GM12878 (cell line): ENCODE results near the gene PTCD3. TPM values are rescaled to one million over a fixed set of nuclear protein-coding genes. Genes with fewer than 3 reads are reported as not detected.

Experiments
- BMI1 ChIP-seq: fragments of 450-650 bp; IDR thresholded peaks from 2 replicates; pipeline ENCODE4 v1.6.1; 2016; ENCODE audit warnings: mild to moderate bottlenecking, moderate library complexity, borderline replicate concordance
- FOXM1 ChIP-seq: IDR thresholded peaks from 2 replicates; pipeline ENCODE4 v1.6.1; 2012; ENCODE audit warnings: low read depth, mild to moderate bottlenecking, inconsistent platforms, low read length, moderate library complexity
- MTA3 ChIP-seq: IDR thresholded peaks from 2 replicates; pipeline ENCODE4 v1.6.1; 2012; ENCODE audit warnings: low read length, inconsistent platforms, borderline replicate concordance
- SIN3A ChIP-seq: IDR thresholded peaks from 2 replicates; pipeline ENCODE4 v1.6.1; 2012; ENCODE audit warnings: low read depth, low read length, improper control_type of control experiment
- SMC3 ChIP-seq: IDR thresholded peaks from 2 replicates; pipeline ENCODE4 v1.6.1; 2011; ENCODE audit warnings: low read length, improper control_type of control experiment, borderline replicate concordance
- SREBF2 ChIP-seq: IDR thresholded peaks from 2 replicates; pipeline ENCODE4 v1.6.1; 2012; ENCODE audit warnings: mild to moderate bottlenecking, low read length
- TARDBP ChIP-seq: IDR thresholded peaks from 2 replicates; pipeline ENCODE4 v1.6.1; 2016; ENCODE audit warnings: borderline replicate concordance
- ZNF207 ChIP-seq: fragments of 450-650 bp; IDR thresholded peaks from 2 replicates; pipeline ENCODE4 v1.6.1; 2014; ENCODE audit warnings: antibody characterized with exemption, mild to moderate bottlenecking, borderline replicate concordance
- ZSCAN29 ChIP-seq: fragments of 450-650 bp; IDR thresholded peaks from 2 replicates; pipeline ENCODE4 v1.6.1; 2017; ENCODE audit warnings: mild to moderate bottlenecking, moderate library complexity
- polyA plus RNA-seq, 11 experiments: library from polyadenylated mRNA; depleted of rRNA in 4 of 11; unstranded in 6 of 11; stranded (reverse) in 5 of 11; fragments of >200 nt; fragmentation: Nextera tagmentation in 4 of 11; fragmentation: Illumina TruSeq in 1 of 11; extraction: Ambion mirVana in 4 of 11; extraction: Trizol in 1 of 11; gene quantifications; 1 replicate in 1 of 11; 2 replicates in 10 of 11; pipeline versions ENCODE4 v1.2.1 to v1.2.3, GENCODE V29; 2011 to 2016; ENCODE audit warnings: inconsistent platforms in 2 of 11, missing spikeins in 2 of 11, low read depth in 1 of 11
- total RNA-seq, 4 experiments: library from RNA; depleted of rRNA in 3 of 4; stranded (reverse); fragments of >200 nt in 3 of 4; fragmentation: Illumina TruSeq in 1 of 4; extraction: Trizol in 1 of 4; gene quantifications; 2 replicates each; pipeline versions ENCODE4 v1.2.1 to v1.2.3, GENCODE V29; 2013 to 2021
- TF ChIP-seq, protein P1 (sequence below): fragments of 450-650 bp; IDR thresholded peaks from 2 replicates; pipeline ENCODE4 v1.6.1; 2017; ENCODE audit warnings: mild to moderate bottlenecking, low read depth, inconsistent platforms; ENCODE audit not compliant: poor library complexity, severe bottlenecking
- TF ChIP-seq, protein P2 (sequence below): IDR thresholded peaks from 2 replicates; pipeline ENCODE4 v1.6.1; 2012; ENCODE audit warnings: improper control_type of control experiment, low read depth, low read length; ENCODE audit not compliant: insufficient replicate concordance
- TF ChIP-seq, protein P3 (sequence below): fragments of 450-650 bp; IDR thresholded peaks from 2 replicates; pipeline ENCODE4 v1.6.1; 2016; ENCODE audit warnings: mild to moderate bottlenecking, moderate library complexity, borderline replicate concordance
- TF ChIP-seq, protein P4 (sequence below): fragments of 450-650 bp; IDR thresholded peaks from 2 replicates; pipeline ENCODE4 v1.6.1; 2018; ENCODE audit warnings: mild to moderate bottlenecking, low read depth, moderate library complexity; ENCODE audit not compliant: partially characterized antibody

The PTCD3 gene
- total and polyA plus RNA-seq, 10 of the 15 experiments (the other 5 are each of a cell fraction or from before 2014, with no cell fraction given) = 44.7 to 177 (median 127) TPM

DNA sequence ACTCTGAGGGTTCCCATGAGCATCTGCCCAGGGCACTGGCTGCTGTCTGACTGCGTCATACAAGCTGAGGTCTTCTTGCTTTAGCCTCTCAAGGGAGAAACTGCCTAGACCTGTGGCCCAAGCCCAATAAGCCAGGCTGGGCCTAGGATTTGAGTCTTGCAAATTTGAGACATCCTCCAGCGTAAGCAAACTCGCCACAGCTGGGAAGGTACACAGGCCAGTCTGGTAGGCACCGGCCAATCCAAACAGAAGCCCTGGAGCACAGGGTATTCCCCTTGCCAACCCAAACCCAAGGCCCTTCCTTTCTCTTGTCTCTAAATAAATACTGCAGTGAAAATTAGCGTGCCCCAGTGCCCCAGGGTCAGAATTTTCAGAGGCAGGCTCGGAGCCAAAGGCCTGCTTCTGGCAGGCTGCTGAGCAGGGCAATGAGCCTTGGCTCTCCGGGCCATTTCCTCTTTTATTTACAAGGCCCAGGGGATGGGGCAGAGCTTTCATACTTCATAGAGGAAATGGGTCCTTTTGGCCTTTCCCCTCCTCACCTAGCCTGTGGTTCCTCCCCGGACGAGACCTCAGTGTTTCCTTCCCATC is 33.7 kb upstream of the PTCD3 start (continued):
- TF ChIP-seq, protein P1, sequence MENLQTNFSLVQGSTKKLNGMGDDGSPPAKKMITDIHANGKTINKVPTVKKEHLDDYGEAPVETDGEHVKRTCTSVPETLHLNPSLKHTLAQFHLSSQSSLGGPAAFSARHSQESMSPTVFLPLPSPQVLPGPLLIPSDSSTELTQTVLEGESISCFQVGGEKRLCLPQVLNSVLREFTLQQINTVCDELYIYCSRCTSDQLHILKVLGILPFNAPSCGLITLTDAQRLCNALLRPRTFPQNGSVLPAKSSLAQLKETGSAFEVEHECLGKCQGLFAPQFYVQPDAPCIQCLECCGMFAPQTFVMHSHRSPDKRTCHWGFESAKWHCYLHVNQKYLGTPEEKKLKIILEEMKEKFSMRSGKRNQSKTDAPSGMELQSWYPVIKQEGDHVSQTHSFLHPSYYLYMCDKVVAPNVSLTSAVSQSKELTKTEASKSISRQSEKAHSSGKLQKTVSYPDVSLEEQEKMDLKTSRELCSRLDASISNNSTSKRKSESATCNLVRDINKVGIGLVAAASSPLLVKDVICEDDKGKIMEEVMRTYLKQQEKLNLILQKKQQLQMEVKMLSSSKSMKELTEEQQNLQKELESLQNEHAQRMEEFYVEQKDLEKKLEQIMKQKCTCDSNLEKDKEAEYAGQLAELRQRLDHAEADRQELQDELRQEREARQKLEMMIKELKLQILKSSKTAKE = no peak
- TF ChIP-seq SIN3A (no peak), ZNF207 (no peak), BMI1 (no peak), TARDBP (no peak), MTA3 (no peak), ZSCAN29 (no peak), SREBF2 (no peak), FOXM1 (no peak), SMC3 (no peak)
- TF ChIP-seq, protein P2, sequence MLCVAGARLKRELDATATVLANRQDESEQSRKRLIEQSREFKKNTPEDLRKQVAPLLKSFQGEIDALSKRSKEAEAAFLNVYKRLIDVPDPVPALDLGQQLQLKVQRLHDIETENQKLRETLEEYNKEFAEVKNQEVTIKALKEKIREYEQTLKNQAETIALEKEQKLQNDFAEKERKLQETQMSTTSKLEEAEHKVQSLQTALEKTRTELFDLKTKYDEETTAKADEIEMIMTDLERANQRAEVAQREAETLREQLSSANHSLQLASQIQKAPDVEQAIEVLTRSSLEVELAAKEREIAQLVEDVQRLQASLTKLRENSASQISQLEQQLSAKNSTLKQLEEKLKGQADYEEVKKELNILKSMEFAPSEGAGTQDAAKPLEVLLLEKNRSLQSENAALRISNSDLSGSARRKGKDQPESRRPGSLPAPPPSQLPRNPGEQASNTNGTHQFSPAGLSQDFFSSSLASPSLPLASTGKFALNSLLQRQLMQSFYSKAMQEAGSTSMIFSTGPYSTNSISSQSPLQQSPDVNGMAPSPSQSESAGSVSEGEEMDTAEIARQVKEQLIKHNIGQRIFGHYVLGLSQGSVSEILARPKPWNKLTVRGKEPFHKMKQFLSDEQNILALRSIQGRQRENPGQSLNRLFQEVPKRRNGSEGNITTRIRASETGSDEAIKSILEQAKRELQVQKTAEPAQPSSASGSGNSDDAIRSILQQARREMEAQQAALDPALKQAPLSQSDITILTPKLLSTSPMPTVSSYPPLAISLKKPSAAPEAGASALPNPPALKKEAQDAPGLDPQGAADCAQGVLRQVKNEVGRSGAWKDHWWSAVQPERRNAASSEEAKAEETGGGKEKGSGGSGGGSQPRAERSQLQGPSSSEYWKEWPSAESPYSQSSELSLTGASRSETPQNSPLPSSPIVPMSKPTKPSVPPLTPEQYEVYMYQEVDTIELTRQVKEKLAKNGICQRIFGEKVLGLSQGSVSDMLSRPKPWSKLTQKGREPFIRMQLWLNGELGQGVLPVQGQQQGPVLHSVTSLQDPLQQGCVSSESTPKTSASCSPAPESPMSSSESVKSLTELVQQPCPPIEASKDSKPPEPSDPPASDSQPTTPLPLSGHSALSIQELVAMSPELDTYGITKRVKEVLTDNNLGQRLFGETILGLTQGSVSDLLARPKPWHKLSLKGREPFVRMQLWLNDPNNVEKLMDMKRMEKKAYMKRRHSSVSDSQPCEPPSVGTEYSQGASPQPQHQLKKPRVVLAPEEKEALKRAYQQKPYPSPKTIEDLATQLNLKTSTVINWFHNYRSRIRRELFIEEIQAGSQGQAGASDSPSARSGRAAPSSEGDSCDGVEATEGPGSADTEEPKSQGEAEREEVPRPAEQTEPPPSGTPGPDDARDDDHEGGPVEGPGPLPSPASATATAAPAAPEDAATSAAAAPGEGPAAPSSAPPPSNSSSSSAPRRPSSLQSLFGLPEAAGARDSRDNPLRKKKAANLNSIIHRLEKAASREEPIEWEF = no peak
- TF ChIP-seq, protein P3, sequence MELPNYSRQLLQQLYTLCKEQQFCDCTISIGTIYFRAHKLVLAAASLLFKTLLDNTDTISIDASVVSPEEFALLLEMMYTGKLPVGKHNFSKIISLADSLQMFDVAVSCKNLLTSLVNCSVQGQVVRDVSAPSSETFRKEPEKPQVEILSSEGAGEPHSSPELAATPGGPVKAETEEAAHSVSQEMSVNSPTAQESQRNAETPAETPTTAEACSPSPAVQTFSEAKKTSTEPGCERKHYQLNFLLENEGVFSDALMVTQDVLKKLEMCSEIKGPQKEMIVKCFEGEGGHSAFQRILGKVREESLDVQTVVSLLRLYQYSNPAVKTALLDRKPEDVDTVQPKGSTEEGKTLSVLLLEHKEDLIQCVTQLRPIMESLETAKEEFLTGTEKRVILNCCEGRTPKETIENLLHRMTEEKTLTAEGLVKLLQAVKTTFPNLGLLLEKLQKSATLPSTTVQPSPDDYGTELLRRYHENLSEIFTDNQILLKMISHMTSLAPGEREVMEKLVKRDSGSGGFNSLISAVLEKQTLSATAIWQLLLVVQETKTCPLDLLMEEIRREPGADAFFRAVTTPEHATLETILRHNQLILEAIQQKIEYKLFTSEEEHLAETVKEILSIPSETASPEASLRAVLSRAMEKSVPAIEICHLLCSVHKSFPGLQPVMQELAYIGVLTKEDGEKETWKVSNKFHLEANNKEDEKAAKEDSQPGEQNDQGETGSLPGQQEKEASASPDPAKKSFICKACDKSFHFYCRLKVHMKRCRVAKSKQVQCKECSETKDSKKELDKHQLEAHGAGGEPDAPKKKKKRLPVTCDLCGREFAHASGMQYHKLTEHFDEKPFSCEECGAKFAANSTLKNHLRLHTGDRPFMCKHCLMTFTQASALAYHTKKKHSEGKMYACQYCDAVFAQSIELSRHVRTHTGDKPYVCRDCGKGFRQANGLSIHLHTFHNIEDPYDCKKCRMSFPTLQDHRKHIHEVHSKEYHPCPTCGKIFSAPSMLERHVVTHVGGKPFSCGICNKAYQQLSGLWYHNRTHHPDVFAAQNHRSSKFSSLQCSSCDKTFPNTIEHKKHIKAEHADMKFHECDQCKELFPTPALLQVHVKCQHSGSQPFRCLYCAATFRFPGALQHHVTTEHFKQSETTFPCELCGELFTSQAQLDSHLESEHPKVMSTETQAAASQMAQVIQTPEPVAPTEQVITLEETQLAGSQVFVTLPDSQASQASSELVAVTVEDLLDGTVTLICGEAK = no peak
- TF ChIP-seq, protein P4, sequence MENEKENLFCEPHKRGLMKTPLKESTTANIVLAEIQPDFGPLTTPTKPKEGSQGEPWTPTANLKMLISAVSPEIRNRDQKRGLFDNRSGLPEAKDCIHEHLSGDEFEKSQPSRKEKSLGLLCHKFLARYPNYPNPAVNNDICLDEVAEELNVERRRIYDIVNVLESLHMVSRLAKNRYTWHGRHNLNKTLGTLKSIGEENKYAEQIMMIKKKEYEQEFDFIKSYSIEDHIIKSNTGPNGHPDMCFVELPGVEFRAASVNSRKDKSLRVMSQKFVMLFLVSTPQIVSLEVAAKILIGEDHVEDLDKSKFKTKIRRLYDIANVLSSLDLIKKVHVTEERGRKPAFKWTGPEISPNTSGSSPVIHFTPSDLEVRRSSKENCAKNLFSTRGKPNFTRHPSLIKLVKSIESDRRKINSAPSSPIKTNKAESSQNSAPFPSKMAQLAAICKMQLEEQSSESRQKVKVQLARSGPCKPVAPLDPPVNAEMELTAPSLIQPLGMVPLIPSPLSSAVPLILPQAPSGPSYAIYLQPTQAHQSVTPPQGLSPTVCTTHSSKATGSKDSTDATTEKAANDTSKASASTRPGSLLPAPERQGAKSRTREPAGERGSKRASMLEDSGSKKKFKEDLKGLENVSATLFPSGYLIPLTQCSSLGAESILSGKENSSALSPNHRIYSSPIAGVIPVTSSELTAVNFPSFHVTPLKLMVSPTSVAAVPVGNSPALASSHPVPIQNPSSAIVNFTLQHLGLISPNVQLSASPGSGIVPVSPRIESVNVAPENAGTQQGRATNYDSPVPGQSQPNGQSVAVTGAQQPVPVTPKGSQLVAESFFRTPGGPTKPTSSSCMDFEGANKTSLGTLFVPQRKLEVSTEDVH = no peak
- TF ChIP-seq, all 136 proteins: peak for 7
